ENCODE measurements around the gene KLHL10.

KLHL10 gene

DNA sequence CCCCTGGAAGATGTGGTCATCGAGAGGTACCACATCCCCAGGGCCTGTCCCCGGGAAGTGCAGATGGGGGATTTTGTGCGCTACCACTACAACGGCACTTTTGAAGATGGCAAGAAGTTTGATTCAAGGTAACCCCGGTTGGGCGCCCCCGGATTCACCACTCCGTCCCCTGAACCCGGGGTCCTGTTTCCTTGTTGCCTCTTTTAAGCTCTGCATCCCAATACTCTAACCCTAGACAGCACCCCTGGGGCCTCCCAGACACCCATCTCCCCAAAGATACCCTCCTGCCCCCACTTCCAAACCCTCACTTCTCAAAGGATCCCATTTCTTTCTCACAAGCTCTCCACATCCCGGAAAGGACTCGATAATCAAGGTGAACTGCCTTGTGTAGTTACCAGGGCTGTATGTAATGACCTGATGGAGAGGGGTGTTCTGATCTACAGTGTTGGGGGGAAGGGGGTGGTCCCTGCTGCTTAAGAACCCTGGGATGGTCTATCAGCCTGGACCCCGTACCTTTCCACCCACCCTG lies 24.4 kb upstream of the KLHL10 start:
- peak overlapping the region; percentile 96 for H3K27ac ChIP-seq
- no peak for DNase-seq

DNA sequence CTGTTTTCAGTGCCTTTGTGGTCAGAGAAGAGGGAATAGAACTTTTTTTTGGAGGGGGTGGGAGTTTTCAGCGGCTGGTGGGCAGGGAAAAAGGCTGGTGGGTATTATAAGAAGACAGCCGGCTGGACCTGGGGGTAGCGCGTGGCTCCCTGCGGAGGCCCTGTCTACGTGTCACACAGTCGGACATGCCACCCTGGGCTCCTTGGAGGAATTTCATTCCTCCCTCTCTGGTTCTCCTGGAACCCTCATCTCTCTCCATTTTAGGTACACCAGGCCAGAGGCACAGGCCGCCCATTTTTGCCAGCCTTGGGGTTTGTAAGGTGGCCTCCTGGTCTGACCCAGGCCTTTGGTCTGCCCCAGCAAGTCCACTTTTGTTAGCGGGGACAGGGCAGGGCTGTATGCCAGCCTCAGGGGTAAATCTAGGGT lies 23.9 kb upstream of the KLHL10 start:
- peak overlapping the region; percentile 77 for H3K4me3 ChIP-seq (ENCODE audit: low read depth, low read length)
- TF ChIP-seq, protein P1, sequence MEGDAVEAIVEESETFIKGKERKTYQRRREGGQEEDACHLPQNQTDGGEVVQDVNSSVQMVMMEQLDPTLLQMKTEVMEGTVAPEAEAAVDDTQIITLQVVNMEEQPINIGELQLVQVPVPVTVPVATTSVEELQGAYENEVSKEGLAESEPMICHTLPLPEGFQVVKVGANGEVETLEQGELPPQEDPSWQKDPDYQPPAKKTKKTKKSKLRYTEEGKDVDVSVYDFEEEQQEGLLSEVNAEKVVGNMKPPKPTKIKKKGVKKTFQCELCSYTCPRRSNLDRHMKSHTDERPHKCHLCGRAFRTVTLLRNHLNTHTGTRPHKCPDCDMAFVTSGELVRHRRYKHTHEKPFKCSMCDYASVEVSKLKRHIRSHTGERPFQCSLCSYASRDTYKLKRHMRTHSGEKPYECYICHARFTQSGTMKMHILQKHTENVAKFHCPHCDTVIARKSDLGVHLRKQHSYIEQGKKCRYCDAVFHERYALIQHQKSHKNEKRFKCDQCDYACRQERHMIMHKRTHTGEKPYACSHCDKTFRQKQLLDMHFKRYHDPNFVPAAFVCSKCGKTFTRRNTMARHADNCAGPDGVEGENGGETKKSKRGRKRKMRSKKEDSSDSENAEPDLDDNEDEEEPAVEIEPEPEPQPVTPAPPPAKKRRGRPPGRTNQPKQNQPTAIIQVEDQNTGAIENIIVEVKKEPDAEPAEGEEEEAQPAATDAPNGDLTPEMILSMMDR (IDR thresholded peaks at IDR 0.05; ENCODE audit: low read depth, low read length): no peak
- peak overlapping the region; percentile 96 for H3K27ac ChIP-seq

More for the DNA sequence above, 24.4 kb upstream of the KLHL10 start:
- H3K36me3 ChIP-seq: peaks cover 32% of the 10 kb centered on the region
- H3K4me3 ChIP-seq (ENCODE audit: low read depth, low read length): peak overlapping the region; percentile 77
- H3K9me3 ChIP-seq (ENCODE audit: severe bottlenecking): no peaks in the 10 kb centered on the region
- H3K27me3 ChIP-seq (ENCODE audit: insufficient read depth, low read depth, severe bottlenecking): no peaks in the 10 kb centered on the region
- TF ChIP-seq, protein P1 (IDR thresholded peaks at IDR 0.05; ENCODE audit: low read depth, low read length): no peak

DNA sequence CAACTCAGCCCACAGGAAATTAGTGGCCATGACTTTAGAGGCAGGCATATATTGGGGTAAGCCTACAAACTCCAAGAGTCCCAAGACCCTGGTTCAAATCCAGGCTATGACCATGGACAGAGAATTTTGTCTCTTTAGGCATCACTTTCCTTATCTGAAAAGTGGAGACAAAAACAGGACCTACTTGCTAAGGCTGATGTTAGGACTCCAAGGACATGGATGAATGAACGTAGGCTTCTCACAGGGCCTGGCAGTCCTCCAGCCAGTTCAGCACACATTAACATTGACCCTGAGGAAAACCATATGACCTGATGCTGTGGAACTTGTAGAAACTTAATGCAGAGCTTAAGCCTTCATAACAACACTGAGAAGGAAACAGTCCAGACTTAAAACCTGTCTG lies 23.4 kb upstream of the KLHL10 start:
- peak overlapping the region; percentile 77; the same call in 1 of the 2 replicates for H3K4me3 ChIP-seq (ENCODE audit: low read depth, low read length)
- peaks cover 30% of the 10 kb centered on the region for H3K36me3 ChIP-seq
- no peak for DNase-seq
- no peaks in the 10 kb centered on the region for H3K27me3 ChIP-seq (ENCODE audit: insufficient read depth, low read depth, severe bottlenecking)
- peak overlapping the region; percentile 96; the same call in 1 of the 2 replicates for H3K27ac ChIP-seq
- no peaks in the 10 kb centered on the region for H3K9me3 ChIP-seq (ENCODE audit: severe bottlenecking)
- TF ChIP-seq, protein P1 (IDR thresholded peaks at IDR 0.05; ENCODE audit: low read depth, low read length): no peak

More for the DNA sequence above, 23.9 kb upstream of the KLHL10 start:
- no peaks in the 10 kb centered on the region for H3K9me3 ChIP-seq (ENCODE audit: severe bottlenecking)
- DNase-seq: no peak
- H3K27me3 ChIP-seq (ENCODE audit: insufficient read depth, low read depth, severe bottlenecking): no peaks in the 10 kb centered on the region
- H3K36me3 ChIP-seq: peaks cover 31% of the 10 kb centered on the region

DNA sequence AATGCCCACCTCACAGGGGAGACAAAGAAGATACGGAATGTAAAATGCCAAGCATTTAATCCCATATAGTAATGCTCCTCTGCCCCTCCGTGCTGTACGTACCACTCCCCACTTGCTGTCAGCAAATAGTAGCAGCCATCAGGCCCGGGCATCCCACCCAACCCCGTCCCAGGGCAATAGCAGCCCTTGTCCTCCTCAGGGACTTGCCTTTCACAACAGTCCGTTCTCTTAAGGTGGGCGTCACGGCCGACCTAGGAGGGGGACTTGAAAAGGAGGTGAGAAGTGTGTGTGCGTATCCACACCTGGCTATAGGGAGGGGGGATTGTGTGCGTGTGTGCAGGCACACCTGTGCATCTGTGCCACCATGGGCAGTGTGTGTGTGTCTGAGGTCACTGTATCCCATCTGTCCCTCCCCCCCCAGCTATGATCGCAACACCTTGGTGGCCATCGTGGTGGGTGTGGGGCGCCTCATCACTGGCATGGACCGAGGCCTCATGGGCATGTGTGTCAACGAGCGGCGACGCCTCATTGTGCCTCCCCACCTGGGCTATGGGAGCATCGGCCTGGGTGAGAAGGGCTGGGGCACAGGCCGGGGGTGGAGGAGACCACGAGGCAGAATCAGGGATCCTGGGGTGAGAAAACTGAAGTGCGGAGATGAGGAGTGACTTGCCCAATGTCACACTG lies 20.8 kb upstream of the KLHL10 start:
- no peak for DNase-seq
- Histone ChIP-seq H3K9me3 (ENCODE audit: severe bottlenecking) (no peaks in the 10 kb centered on the region), H3K36me3 (peaks cover 42% of the 10 kb centered on the region), H3K4me3 (ENCODE audit: low read depth, low read length) (no peak overlapping the region), H3K27ac (no peak overlapping the region), H3K27me3 (ENCODE audit: insufficient read depth, low read depth, severe bottlenecking) (no peaks in the 10 kb centered on the region)
- TF ChIP-seq, protein P1 (IDR thresholded peaks at IDR 0.05; ENCODE audit: low read depth, low read length): no peak

DNA sequence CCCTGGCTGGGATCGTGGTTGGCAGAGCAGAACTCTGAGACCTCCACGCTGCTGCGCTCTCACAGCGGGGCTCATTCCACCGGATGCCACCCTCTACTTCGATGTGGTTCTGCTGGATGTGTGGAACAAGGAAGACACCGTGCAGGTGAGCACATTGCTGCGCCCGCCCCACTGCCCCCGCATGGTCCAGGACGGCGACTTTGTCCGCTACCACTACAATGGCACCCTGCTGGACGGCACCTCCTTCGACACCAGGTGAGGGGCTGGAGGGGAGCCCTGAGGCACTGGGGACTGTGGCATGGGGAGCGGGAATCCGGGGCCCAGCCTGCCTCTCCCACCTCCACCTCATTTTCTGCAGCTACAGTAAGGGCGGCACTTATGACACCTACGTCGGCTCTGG lies 19.6 kb upstream of the KLHL10 start:
- no peaks in the 10 kb centered on the region for H3K27me3 ChIP-seq (ENCODE audit: insufficient read depth, low read depth, severe bottlenecking)
- DNase-seq: no peak
- H3K9me3 ChIP-seq (ENCODE audit: severe bottlenecking): no peaks in the 10 kb centered on the region
- no peak overlapping the region for H3K4me3 ChIP-seq (ENCODE audit: low read depth, low read length)
- TF ChIP-seq, protein P1 (IDR thresholded peaks at IDR 0.05; ENCODE audit: low read depth, low read length): no peak
- H3K36me3 ChIP-seq: peaks cover 53% of the 10 kb centered on the region
- H3K27ac ChIP-seq: no peak overlapping the region
